Measurements from ENCODE around the gene SLC9C1.

The SLC9C1 gene

DNA sequence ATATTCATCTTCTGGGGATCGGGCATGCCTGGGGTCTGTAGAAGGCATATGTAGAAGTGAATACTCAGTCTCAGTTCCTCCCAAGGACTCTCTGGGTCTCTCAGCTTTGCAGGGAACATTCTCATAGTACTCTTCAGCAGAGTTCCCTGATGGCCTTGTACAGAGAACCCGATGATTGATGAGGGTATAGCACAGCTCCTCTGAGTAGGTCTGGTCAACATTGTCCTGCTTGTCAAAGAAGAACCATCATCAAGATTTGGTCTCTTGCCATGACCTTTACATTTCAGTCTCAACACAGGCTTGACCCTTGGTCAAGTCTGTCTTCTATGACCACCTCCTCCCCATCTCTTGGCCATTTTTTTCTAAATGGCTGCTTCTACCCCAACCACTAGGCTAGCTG, 170.5 kb downstream of the SLC9C1 start:
- TF ChIP-seq ZC3H10 (CRISPR knock-in tag; IDR thresholded peaks at IDR 0.05): no peak
- TF ChIP-seq ZNF70 (CRISPR knock-in tag; IDR thresholded peaks at IDR 0.05): no peak
- TF ChIP-seq, protein P1, sequence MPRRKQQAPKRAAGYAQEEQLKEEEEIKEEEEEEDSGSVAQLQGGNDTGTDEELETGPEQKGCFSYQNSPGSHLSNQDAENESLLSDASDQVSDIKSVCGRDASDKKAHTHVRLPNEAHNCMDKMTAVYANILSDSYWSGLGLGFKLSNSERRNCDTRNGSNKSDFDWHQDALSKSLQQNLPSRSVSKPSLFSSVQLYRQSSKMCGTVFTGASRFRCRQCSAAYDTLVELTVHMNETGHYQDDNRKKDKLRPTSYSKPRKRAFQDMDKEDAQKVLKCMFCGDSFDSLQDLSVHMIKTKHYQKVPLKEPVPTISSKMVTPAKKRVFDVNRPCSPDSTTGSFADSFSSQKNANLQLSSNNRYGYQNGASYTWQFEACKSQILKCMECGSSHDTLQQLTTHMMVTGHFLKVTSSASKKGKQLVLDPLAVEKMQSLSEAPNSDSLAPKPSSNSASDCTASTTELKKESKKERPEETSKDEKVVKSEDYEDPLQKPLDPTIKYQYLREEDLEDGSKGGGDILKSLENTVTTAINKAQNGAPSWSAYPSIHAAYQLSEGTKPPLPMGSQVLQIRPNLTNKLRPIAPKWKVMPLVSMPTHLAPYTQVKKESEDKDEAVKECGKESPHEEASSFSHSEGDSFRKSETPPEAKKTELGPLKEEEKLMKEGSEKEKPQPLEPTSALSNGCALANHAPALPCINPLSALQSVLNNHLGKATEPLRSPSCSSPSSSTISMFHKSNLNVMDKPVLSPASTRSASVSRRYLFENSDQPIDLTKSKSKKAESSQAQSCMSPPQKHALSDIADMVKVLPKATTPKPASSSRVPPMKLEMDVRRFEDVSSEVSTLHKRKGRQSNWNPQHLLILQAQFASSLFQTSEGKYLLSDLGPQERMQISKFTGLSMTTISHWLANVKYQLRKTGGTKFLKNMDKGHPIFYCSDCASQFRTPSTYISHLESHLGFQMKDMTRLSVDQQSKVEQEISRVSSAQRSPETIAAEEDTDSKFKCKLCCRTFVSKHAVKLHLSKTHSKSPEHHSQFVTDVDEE (CRISPR knock-in tag; IDR thresholded peaks at IDR 0.05): no peak
- TF ChIP-seq, protein P2, sequence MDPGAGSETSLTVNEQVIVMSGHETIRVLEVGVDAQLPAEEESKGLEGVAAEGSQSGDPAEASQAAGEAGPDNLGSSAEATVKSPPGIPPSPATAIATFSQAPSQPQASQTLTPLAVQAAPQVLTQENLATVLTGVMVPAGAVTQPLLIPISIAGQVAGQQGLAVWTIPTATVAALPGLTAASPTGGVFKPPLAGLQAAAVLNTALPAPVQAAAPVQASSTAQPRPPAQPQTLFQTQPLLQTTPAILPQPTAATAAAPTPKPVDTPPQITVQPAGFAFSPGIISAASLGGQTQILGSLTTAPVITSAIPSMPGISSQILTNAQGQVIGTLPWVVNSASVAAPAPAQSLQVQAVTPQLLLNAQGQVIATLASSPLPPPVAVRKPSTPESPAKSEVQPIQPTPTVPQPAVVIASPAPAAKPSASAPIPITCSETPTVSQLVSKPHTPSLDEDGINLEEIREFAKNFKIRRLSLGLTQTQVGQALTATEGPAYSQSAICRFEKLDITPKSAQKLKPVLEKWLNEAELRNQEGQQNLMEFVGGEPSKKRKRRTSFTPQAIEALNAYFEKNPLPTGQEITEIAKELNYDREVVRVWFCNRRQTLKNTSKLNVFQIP (CRISPR knock-in tag; IDR thresholded peaks at IDR 0.05; ENCODE audit: borderline replicate concordance, low read depth): no peak
- TF ChIP-seq ARNTL (CRISPR knock-in tag; IDR thresholded peaks at IDR 0.05; ENCODE audit: borderline replicate concordance, low read depth): no peak
- TF ChIP-seq OSR1 (CRISPR knock-in tag; IDR thresholded peaks at IDR 0.05): no peak
- TF ChIP-seq BACH2 (CRISPR knock-in tag; IDR thresholded peaks at IDR 0.05; ENCODE audit: borderline replicate concordance): no peak

DNA sequence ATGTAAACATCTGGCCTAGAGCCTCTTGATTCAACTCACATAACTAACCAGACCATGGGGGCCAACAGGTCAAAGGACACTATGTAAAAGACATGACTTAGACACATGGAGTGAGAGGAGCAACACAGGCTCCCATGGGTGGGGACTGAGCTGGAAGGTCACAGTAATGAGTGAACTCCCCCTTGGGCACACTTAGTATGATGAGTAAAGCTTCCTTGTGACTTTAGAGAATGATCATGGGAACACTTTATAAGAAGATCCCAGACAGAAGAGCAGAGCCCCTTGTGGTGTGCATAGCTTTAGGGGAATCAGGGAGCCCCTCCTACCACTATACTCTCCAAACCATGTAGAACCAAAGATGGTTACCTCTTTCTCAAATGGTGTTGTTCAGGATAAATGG, 171.1 kb downstream of the SLC9C1 start:
- ATAC-seq: no peak
- no peak for TF ChIP-seq ZNF565 (CRISPR knock-in tag; conservative IDR thresholded peaks at IDR 0.05; ENCODE audit: low read depth)
- TF ChIP-seq, protein P2 (CRISPR knock-in tag; IDR thresholded peaks at IDR 0.05; ENCODE audit: borderline replicate concordance, low read depth): no peak
- no peak for TF ChIP-seq ZFP30 (CRISPR knock-in tag; IDR thresholded peaks at IDR 0.05)
- TF ChIP-seq SNAI2 (CRISPR knock-in tag; IDR thresholded peaks at IDR 0.05): no peak
- no peak for TF ChIP-seq ZNF8 (CRISPR knock-in tag; IDR thresholded peaks at IDR 0.05)
- TF ChIP-seq ESRRG (CRISPR knock-in tag; IDR thresholded peaks at IDR 0.05): no peak
- no peak for TF ChIP-seq TOX (CRISPR knock-in tag; IDR thresholded peaks at IDR 0.05; ENCODE audit: borderline replicate concordance)
- no peak for TF ChIP-seq ZNF70 (CRISPR knock-in tag; IDR thresholded peaks at IDR 0.05)

More for the DNA sequence above, 170.5 kb downstream of the SLC9C1 start:
- ATAC-seq: no peak

DNA sequence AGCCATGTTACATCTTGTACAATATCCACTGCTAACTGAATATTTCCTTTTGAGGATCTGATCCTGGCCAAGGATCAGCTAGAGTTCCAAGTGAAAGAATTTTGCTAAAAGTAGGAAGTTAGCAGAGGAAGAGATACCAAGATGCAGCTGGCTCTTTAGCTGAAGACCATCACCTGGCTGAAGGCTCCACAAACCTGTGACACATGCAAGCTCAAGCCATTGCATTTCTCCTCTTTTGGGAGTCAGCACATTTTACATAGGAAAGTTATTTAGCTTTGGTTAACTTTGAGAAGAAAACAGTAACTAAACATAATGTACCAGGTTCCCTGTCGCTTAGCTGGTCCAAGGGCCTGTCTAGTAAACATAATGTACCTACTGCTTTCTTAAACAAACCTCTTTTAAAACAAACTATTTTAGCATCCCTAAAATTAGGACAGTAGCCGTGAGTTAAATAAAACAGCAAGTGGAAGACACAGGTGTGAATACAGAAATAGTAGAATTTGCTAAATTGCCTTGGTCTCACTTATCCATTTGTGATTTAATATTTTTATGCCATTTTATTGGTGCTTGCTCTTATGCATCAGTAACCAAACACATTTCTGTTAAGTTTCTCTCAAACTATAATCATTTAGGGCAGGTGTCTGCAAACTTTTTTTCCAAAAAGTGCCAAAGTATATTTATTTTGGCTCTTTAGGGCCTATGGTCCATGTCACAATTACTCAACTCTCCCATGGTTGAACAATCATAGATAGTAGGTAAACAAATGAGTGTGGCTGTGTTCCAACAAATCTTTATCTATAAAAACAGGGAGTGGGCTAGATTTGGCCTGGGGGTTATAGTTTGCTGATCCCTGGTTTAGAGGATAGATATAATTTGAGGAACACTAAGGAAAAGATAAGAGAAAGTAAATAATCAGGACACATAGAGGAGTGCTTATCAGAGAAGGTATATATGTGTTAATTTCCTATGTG, 172.2 kb downstream of the SLC9C1 start:
- TF ChIP-seq ZNF70 (CRISPR knock-in tag; IDR thresholded peaks at IDR 0.05) (no peak), TCF4 (CRISPR knock-in tag; IDR thresholded peaks at IDR 0.05; ENCODE audit: borderline replicate concordance) (no peak), TOX (CRISPR knock-in tag; IDR thresholded peaks at IDR 0.05; ENCODE audit: borderline replicate concordance) (no peak), PPARA (CRISPR knock-in tag; IDR thresholded peaks at IDR 0.05; ENCODE audit: borderline replicate concordance) (no peak), OSR1 (CRISPR knock-in tag; IDR thresholded peaks at IDR 0.05) (no peak), ZFP3 (CRISPR knock-in tag; IDR thresholded peaks at IDR 0.05) (no peak), ZNF8 (CRISPR knock-in tag; IDR thresholded peaks at IDR 0.05) (no peak)
- TF ChIP-seq, protein P1 (CRISPR knock-in tag; IDR thresholded peaks at IDR 0.05): no peak
- TF ChIP-seq, protein P3, sequence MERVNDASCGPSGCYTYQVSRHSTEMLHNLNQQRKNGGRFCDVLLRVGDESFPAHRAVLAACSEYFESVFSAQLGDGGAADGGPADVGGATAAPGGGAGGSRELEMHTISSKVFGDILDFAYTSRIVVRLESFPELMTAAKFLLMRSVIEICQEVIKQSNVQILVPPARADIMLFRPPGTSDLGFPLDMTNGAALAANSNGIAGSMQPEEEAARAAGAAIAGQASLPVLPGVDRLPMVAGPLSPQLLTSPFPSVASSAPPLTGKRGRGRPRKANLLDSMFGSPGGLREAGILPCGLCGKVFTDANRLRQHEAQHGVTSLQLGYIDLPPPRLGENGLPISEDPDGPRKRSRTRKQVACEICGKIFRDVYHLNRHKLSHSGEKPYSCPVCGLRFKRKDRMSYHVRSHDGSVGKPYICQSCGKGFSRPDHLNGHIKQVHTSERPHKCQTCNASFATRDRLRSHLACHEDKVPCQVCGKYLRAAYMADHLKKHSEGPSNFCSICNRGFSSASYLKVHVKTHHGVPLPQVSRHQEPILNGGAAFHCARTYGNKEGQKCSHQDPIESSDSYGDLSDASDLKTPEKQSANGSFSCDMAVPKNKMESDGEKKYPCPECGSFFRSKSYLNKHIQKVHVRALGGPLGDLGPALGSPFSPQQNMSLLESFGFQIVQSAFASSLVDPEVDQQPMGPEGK (CRISPR knock-in tag; IDR thresholded peaks at IDR 0.05; ENCODE audit: borderline replicate concordance): no peak
- TF ChIP-seq, protein P2 (CRISPR knock-in tag; IDR thresholded peaks at IDR 0.05; ENCODE audit: borderline replicate concordance, low read depth): no peak
- TF ChIP-seq, protein P4, sequence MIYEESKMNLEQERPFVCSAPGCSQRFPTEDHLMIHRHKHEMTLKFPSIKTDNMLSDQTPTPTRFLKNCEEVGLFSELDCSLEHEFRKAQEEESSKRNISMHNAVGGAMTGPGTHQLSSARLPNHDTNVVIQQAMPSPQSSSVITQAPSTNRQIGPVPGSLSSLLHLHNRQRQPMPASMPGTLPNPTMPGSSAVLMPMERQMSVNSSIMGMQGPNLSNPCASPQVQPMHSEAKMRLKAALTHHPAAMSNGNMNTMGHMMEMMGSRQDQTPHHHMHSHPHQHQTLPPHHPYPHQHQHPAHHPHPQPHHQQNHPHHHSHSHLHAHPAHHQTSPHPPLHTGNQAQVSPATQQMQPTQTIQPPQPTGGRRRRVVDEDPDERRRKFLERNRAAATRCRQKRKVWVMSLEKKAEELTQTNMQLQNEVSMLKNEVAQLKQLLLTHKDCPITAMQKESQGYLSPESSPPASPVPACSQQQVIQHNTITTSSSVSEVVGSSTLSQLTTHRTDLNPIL (CRISPR knock-in tag; IDR thresholded peaks at IDR 0.05; ENCODE audit: low read depth): no peak
- no peak for ATAC-seq

Measured in SK-N-SH treated with all-trans-retinoic acid at 6 μM for 48 hours (cell line).